Keratinocyte (primary cell): Measurements from ENCODE around the gene FMNL2.

ENCODE experiments used
- EZH2 ChIP-seq: IDR thresholded peaks from one replicate; pipeline ENCODE4 v1.6.1; 2012; ENCODE audit warnings: inconsistent platforms, mild to moderate bottlenecking, low read length, moderate library complexity
- TF ChIP-seq, protein P1 (sequence below), 3 experiments: IDR thresholded peaks in 1 of 3; conservative IDR thresholded peaks in 1 of 3; optimal IDR thresholded peaks in 1 of 3; 2 replicates in 2 of 3; 3 replicates in 1 of 3; pipeline versions ENCODE3 to v1.5.1; 2011; ENCODE audit warnings: low read length in 3 of 3, mild to moderate bottlenecking in 3 of 3, moderate library complexity in 2 of 3, control low read depth in 1 of 3, inconsistent platforms in 1 of 3; ENCODE audit not compliant: insufficient read depth in 2 of 3; ENCODE audit errors: extremely low read depth in 1 of 3

DNA sequence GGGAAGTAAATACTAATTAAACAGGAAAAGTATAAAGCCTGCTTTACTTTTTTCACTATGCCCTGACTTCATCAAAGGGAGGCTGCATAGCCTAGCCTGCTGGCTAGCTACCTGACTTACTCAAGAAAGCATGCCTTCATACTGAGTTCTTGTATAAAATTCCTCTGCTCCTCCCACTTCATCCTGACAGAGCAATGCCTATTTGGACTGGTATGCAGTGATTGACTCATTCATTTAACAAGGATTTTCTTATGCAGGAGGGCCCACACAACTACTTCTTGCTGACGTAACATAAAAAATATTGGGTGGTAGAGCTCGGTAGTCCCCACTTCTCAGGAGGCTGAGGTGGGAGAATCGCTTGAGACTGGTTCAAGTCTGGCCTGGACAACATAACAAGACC, 311.8 kb downstream of the FMNL2 start:
- TF ChIP-seq, protein P1, sequence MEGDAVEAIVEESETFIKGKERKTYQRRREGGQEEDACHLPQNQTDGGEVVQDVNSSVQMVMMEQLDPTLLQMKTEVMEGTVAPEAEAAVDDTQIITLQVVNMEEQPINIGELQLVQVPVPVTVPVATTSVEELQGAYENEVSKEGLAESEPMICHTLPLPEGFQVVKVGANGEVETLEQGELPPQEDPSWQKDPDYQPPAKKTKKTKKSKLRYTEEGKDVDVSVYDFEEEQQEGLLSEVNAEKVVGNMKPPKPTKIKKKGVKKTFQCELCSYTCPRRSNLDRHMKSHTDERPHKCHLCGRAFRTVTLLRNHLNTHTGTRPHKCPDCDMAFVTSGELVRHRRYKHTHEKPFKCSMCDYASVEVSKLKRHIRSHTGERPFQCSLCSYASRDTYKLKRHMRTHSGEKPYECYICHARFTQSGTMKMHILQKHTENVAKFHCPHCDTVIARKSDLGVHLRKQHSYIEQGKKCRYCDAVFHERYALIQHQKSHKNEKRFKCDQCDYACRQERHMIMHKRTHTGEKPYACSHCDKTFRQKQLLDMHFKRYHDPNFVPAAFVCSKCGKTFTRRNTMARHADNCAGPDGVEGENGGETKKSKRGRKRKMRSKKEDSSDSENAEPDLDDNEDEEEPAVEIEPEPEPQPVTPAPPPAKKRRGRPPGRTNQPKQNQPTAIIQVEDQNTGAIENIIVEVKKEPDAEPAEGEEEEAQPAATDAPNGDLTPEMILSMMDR (optimal IDR thresholded peaks at IDR 0.05 in 1 of 3, IDR thresholded peaks at IDR 0.05 in 1 of 3, conservative IDR thresholded peaks at IDR 0.05 in 1 of 3; ENCODE audit: extremely low read depth in 1 of 3, insufficient read depth in 2 of 3, low read length in 3 of 3), result no peak
- TF ChIP-seq EZH2, result no peak
